Smooth muscle cell of the brain vasculature (primary cell): Measurements from ENCODE around the gene CCDC57.
"Not testable (repeated sequence)": the region's sequence is repeated elsewhere in the genome, so short reads cannot be mapped to it uniquely, and the experiment has no call there.

Experiments
- DNase-seq: peaks from one replicate; pipeline ENCODE4 v3.0.0-alpha.2; 2012; ENCODE audit warnings: low read depth, low spot score

The CCDC57 gene

GRCh38 chr17:82177761-82178498, 34.7 kb downstream of the CCDC57 start:
- no peak for DNase-seq

DNA sequence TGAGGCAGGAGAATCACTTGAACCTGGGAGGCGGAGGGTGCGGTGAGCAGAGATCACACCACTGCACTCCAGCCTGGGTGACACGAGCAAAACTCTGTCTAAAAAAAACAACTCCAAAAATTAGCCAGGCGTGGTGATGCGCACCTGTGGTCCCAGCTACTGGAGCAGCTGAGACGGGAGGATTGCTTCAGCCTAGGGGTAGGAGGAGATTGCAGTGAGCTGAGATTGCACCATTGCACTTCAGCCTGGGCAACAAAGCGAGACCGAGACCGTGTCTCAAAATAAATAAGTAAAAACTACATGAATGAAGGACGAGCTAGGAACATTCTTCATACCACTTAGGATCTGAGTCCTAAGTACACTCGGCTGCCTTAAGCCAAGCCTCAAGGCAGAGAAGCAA, 35.4 kb downstream of the CCDC57 start:
- DNase-seq = no peak

DNA sequence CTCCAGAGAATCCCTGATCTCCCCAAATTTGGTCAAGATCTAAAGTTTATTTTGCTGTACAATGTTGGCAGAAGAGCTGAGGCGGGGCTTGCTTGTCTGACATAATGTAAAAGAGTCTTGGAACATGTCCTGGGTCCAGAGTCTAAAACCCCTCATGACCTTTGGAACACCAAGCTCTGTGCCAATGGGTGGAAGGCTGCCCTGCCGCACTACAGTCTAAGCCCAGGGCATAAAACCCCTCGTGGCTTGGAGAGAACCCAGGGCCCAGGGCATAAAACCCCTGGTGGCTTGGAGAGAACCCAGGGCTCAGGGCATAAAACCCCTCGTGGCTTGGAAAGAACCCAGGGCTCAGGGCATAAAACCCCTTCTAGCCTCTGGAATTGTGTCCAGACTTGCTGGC, 36.7 kb downstream of the CCDC57 start:
- DNase-seq = no peak

- DNase-seq = no peak
These were observed 37.4 kb downstream of the CCDC57 start for GRCh38 chr17:82175201-82175600.

GRCh38 chr17:82174042-82174857, 38.4 kb downstream of the CCDC57 start:
- DNase-seq = not testable (repeated sequence)

DNA sequence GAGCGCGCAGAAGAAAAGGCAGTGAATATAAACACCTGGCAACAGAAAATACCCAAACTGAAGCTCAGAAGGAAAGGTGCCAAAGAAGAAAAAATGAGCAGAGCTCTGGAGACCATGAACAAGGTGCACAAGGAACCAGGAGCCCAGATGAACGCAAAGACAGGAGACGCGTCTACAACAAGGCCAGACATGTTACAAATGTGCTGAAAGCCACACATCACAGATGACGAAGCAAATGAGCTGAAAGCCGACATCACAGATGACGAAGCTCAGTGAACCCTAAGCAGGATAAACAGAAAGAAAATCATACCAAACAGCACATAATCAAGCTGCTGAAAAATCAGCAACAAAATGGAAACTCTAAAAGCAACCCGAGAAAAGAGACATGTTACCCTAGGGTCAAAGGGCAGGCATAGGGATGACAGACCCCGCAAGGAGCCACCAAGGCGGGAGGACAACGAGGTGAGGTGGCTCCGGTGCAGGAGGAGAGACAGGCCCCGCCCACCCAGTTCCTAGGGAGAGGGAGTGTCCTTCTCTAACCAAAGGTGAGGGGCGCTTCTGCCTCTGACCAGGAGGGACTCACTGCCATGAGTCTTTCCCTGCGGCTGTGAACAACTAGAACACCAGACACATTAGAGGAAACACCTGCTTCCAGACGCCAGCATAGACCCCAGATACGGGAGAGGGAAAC, 39.1 kb downstream of the CCDC57 start:
- DNase-seq = no peak

- no peak for DNase-seq
These were observed 40.0 kb downstream of the CCDC57 start for GRCh38 chr17:82172486-82173160.

DNA sequence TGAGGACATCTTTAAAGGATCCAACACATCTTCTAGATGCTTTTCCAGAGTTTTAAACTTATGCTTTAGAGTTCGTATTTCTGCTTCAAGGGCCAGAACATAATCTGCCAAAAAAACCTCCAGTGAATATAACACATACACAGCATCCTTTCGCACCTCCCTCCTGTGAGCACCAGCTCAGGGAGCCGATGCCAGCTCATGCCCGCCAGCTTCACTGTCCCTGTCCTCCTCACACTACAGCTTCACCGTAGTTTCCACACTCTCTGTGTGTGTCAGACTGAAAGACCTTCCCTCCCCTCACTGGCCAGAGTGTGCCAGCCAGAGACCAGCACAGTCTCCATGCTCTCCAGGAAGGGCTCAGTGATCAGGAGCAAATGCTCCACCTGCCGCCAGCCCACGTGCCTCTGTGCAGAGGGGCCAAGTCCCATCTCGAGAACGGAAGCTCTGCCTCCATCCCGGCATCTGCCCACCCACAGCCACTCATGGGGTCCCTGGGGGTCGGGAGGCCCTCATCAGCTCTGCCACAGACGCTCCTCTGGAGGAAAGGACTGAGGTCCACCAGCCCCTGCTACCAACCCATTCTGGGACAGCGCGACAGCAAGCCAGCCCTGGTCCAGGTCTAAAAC, 40.8 kb downstream of the CCDC57 start:
- DNase-seq = no peak

DNA sequence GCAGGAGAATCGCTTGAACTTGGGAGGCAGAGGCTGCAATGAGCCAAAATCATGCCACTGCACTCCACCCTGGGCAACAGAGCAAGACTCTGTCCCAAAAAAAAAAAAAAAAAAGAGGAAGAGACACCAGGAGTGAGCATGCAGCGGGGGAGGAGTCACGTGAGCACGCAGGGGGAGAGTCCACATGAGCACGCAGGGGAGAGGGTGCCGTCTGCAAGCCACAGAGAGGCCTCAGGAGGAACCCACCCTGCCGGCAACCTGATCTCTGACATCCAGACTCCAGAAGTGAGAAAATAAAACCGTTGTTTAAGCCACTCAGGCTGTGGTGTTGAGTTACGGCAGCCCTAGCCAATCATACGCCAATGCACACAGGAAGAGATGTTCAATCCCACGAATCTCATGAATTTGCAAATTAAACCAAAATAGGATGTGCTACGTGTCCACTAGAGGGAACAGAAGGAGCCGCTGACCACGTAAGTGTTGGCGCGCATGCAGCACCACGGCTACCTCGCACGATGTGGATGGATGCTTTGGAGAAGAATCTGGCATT, 42.2 kb downstream of the CCDC57 start:
- DNase-seq = no peak

GRCh38 chr17:82168568-82168967, 44.1 kb downstream of the CCDC57 start:
- DNase-seq = no peak

GRCh38 chr17:82167028-82167427, 45.6 kb downstream of the CCDC57 start:
- DNase-seq = no peak

- DNase-seq = no peak
These were observed 47.8 kb downstream of the CCDC57 start for GRCh38 chr17:82164853-82165252.

DNA sequence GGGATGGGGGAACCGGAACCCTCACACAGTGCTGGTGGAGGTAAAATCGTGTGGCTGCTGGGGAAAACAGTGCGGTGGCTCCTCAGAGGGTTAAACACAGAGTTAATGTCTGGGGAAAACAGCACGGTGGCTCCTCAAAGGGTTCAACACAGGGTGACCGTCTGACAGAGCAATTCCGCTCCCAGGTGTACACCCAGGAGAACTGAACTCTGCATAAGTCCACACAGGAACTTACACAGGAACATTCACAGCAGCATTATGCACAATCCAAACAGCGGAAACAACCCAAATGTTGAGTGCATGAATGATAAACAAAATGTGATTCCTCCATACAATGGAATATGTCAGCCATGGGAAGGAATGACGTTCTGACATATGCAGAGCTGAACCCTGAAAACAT, 51.4 kb downstream of the CCDC57 start:
- no peak for DNase-seq

DNA sequence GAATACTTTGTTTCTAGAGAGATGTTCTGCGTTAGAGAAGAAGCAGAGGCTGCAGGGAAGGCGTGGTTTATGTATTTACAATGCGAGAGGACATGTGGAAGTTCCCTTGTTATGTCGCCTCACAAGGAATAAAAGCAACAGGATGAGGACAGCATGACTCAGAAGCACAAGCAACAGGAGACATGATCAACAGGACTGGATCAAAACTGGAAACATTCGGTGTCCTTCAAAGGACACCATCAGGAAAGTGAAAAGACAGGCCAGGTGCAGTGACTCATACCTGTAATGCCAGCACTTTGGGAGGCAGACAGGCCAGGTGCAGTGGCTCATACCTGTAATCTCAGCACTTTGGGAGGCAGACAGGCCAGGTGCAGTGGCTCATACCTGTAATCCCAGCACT, 52.6 kb downstream of the CCDC57 start:
- no peak for DNase-seq

DNA sequence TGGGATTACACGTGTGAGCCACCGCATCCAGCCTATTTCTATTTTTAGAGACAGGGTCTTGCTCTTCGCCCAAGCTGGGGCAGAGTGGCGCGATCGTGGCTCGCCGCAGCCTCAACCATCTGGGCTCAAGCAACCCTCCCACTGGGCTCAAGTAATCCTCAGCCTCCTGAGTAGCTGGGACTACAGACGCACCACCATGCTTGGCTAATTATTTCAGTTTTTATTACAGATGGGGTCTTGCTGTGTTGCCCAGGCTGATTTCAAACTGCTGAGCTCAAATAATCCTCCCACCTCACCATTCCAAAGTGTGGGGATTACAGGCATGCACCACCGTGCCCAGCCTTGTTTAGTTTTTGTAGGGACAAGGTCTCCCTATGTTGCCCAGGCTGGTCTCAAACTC, 53.8 kb downstream of the CCDC57 start:
- DNase-seq = no peak

DNA sequence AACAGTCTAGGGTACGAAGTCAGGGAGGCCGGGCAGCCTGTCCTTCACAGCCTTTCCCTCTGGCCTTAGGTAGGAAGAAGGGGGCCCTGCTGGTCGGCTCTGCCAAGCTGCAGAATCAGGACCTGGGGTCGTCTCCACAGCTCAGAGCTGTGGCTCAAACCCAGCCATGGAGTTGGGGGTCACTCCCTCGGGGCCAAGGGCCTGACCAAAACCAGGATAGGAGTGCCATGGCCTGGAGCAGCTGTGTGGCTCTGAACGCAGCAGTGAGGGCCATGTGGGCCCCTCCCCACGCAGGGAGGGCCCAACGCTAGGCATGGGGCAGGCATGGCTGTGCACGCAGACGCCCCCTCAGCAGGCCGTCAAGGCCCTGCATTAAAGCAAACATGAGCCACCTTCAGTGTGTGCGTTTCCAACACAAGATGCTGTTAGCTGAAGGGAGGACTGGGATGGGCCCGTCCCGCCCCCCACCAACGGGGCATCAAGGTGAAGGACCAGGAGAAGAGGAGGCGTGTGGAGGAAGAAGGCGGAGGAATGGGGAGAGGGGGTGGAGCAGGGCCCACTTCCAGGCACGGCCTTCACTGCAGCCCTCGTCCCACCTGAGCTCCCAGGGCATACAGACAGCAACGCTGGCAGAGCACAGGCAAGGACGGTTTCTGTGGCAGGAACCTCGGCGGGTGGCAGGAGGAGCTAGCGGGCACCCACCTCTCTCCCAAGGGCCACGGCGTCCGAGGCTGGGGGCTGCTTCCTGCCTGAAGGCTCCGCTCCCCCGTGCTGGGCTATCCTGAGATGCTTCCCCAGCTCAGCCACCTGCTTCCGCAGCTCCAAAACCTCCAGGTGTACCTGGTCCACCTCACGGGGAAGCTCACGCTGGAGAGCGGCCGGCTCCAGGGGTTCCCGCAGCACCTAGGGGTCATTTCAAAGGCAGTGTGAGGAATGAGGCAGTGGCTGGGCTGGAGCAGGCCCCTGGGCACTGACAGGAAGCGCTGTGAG, 55.3 kb downstream of the CCDC57 start:
- DNase-seq = no peak

GRCh38 chr17:82156284-82156925, 56.2 kb downstream of the CCDC57 start:
- DNase-seq = no peak

DNA sequence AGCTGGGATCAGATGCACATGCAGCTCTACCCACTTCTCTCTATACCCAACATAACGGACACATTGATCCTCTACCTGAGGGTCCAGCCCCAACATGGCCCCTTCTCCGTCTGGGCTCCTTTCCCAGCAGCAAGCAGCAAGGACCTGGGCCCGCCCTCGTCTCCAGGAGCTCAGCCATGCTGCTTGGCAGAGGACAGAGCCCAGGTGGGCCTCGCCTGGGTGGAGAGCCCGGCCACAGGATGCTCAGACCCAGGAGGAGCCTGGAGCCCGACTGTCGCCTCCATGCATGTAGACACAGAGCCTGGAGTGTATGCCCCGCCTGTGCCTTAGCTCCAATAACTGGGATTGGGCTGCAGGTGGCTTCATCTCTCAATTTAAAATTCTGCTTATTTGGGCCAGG, 57.0 kb downstream of the CCDC57 start:
- DNase-seq = no peak

GRCh38 chr17:82154881-82155331, 57.7 kb downstream of the CCDC57 start:
- no peak for DNase-seq
